HG02623 (cell line): ENCODE results near the gene MYL12A.
"Not testable (repeated sequence)": the region's sequence is repeated elsewhere in the genome, so short reads cannot be mapped to it uniquely, and the experiment has no call there.

Experiments used
- ATAC-seq: cut with Tn5 transposase; IDR thresholded peaks from one replicate; pipeline ENCODE4 v1.9.1; 2021; ENCODE audit warnings: moderate library complexity; ENCODE audit not compliant: unreplicated experiment

MYL12A gene

GRCh38 chr18:3247240-3248061 is at the start of gene MYL12A:
TSS of gene MYL12A (plus strand) at chr18:3247801. CDS start at chr18:3253248, 5,447 bp downstream.
- ATAC-seq: peak; percentile 77

GRCh38 chr18:3198260-3198860 is 49.2 kb upstream of the MYL12A start:
- not testable (repeated sequence) for ATAC-seq

GRCh38 chr18:3199942-3200645 is 47.5 kb upstream of the MYL12A start:
- ATAC-seq: no peak

- no peak for ATAC-seq
Measured at GRCh38 chr18:3205239-3205638, 42.4 kb upstream of the MYL12A start.

GRCh38 chr18:3207565-3207964 is 40.0 kb upstream of the MYL12A start:
- ATAC-seq: no peak

- ATAC-seq: no peak
Measured at GRCh38 chr18:3209859-3210569, 37.6 kb upstream of the MYL12A start.

GRCh38 chr18:3211236-3211992 is 36.2 kb upstream of the MYL12A start:
- ATAC-seq: no peak

- no peak for ATAC-seq
Measured at GRCh38 chr18:3212657-3213056, 34.9 kb upstream of the MYL12A start.

GRCh38 chr18:3213300-3214059 is 34.1 kb upstream of the MYL12A start:
- ATAC-seq: no peak

GRCh38 chr18:3214855-3215637 is 32.6 kb upstream of the MYL12A start:
- ATAC-seq: no peak

- ATAC-seq: no peak
Measured at GRCh38 chr18:3216987-3217386, 30.6 kb upstream of the MYL12A start.

GRCh38 chr18:3217948-3218647 is 29.5 kb upstream of the MYL12A start:
- ATAC-seq: no peak

GRCh38 chr18:3218819-3219218 is 28.8 kb upstream of the MYL12A start:
- no peak for ATAC-seq

- ATAC-seq: no peak
Measured at GRCh38 chr18:3219241-3219630, 28.4 kb upstream of the MYL12A start.

- ATAC-seq: no peak
Measured at GRCh38 chr18:3219631-3220335, 27.8 kb upstream of the MYL12A start, which contains the start of gene MYOM1. TSS of gene MYOM1 (minus strand) at chr18:3219968. CDS start at chr18:3215223, 4,745 bp downstream.

GRCh38 chr18:3220868-3221267 is 26.7 kb upstream of the MYL12A start:
- not testable (repeated sequence) for ATAC-seq

- no peak for ATAC-seq
Measured at GRCh38 chr18:3221496-3221895, 26.1 kb upstream of the MYL12A start.

- no peak for ATAC-seq
Measured at GRCh38 chr18:3223356-3223755, 24.2 kb upstream of the MYL12A start.
